GM19455 (cell line): ENCODE data around the gene CHRNA7.

Experiments
- ATAC-seq: cut with Tn5 transposase; IDR thresholded peaks from one replicate; pipeline ENCODE4 v1.9.1; 2021; ENCODE audit not compliant: unreplicated experiment

CHRNA7 gene

GRCh38 chr15:32029862-32030781 is at the start of gene CHRNA7:
CHRNA7 (plus strand) TSS chr15:32030515; CDS start chr15:32030595, 80 bp downstream.
- ATAC-seq: peak; percentile 87

DNA sequence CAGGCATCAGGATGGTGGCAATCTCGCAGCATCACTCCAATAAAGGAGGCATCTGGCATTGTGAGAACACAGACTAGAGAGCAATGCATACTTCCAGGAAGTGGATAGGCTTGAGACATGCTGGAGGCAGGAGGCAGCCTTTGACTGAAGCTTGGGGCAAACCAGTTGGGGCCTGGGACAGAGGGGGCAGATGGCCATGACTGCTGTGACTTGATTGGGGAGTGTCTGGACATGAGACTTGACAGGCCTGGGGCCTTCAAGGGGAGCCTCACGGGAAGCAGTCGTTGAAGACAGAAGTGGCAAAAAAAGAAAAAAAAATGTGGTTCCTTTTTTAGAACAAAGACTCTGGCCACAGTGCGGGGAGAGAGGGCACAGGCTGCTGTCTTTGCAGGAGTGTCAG is 44.7 kb upstream of the CHRNA7 start:
- ATAC-seq: no peak

GRCh38 chr15:31993062-31993461 is 37.3 kb upstream of the CHRNA7 start:
- ATAC-seq: no peak

DNA sequence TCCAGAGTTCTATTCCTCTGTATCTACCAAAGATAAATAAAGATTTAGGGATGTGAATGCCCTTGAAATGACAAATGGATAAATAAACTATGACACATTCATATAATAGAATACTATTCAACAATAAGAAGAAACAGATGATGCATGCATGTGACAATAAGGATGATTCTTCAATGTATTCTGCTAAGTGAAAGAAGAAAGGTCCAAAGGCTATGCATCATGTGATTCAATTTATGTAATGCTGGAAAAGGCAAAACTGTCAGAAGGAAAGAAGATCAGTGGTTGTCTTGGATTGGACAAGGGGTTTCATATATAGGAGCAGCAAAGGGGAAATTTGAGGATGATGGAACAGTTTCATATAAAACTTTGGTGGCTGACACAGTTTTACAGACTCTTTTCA is 32.6 kb upstream of the CHRNA7 start:
- ATAC-seq: no peak

DNA sequence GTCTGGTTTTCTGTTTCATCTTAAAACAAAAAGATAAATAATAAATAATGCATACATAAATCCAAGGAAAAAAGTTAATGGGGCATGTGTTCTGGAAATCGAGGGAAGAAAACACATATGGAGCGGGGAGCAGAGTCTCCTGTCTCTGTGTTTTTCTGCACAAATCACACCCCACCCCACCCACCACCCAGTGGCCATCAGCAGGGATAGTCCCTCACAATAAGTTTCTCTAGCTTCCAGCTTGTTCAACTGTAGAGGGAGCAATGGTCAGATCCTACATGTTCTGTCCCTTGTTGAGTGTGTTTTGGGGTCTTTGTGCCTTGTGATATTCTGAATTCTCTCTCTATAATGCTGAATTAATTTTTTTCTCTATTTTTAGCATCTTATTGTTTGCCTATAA is 26.8 kb upstream of the CHRNA7 start:
- ATAC-seq: no peak

- ATAC-seq: no peak
These were observed 26.1 kb upstream of the CHRNA7 start for GRCh38 chr15:32004249-32004648.

- no peak for ATAC-seq
These were observed 22.9 kb upstream of the CHRNA7 start for GRCh38 chr15:32007355-32007960.

DNA sequence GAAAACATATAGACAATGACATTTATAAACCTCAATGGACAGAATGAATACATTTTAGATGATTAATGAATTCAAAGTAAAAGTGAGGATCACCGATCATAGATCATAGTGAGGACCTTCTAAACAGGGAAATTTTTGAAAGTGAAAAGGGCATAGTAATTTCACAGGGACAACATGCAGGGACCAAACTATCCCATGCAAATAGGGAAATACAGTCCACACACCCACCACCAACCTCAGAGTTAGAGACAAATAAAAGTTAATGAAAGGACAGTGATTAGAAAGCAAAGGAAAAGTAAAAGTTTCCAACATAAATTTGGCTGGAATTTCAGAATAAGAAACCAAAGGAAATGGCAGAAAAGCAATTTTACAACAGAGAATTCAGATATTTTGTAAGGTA is 15.4 kb upstream of the CHRNA7 start:
- ATAC-seq: no peak

DNA sequence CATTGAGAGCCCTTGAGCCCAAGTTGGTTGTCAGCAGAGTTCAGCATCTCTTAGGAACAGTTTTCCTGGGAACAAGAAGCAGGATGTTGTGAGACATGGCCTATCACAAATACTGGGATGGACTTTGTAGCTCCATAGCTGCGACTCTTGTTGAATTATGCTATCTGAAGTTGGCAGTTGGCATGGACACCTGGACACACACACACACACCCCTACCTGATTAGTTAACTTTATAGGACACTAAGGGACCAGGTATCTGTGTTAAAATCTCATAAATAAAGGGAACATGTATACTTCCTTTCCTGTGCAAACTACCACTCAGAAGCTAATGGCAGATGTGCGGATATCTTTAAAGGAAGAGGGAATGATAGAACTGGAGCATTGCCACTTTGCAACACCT is 10.2 kb upstream of the CHRNA7 start:
- ATAC-seq: no peak

DNA sequence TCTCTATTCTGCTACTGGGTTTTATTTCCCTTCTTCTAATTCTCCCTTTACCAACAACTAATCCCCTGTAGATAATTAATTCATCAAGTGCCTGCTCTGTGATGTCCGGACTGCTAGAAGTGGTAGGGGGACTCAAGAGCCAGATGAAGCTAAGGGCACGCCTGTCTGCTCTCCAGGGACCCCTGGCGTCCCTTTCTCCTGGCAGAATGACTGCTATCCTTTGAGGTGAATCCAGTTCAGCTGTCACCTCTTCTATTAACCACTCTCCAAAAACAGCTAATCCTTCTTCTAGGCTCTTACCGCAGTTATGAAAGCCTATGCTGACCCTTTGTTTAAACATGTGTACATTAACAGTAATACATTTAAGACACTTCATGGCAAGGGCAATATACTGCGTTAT is 1.4 kb upstream of the CHRNA7 start:
- ATAC-seq: no peak

- no peak for ATAC-seq
These were observed 880 bp upstream of the CHRNA7 start for GRCh38 chr15:32029409-32029861.

- no peak for ATAC-seq
These were observed 480 bp downstream of the CHRNA7 start for GRCh38 chr15:32030795-32031194.

DNA sequence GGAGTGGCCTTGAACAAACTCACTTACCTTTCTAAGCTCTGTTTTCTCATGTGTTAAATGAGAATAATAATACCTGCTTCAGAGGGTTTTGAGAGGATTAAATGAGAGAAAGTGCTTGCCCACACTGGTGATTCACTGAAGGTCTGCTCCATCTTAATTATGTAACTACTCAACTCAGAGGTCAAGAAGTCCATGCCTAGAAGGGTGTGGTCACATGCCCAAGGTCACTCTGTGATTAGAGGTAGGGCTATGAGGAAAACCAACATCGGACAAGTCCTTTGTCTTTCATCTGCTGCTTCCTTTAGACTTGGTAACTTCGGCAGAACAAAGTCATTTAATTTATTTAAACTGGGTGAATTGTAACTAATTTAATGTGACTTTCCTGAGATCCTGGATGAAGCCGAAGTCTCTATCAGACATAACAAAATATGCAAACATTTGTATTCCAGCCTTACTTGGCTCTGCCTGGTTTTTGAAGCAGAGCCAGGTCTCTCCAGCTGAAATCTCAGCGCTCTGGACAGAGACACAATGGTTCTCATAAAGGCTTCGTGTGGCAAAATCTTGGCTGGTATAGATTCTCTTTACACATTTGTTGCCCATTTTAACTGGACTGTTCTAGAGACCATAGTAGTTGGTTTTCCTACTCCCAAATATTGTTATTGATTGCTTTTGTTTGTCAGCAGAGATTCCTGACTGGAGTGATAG is 3.0 kb downstream of the CHRNA7 start:
- no peak for ATAC-seq

GRCh38 chr15:32034106-32034505 is 3.8 kb downstream of the CHRNA7 start:
- no peak for ATAC-seq

- no peak for ATAC-seq
These were observed 5.0 kb downstream of the CHRNA7 start for GRCh38 chr15:32035285-32035684.

- no peak for ATAC-seq
These were observed 6.7 kb downstream of the CHRNA7 start for GRCh38 chr15:32036971-32037370.

DNA sequence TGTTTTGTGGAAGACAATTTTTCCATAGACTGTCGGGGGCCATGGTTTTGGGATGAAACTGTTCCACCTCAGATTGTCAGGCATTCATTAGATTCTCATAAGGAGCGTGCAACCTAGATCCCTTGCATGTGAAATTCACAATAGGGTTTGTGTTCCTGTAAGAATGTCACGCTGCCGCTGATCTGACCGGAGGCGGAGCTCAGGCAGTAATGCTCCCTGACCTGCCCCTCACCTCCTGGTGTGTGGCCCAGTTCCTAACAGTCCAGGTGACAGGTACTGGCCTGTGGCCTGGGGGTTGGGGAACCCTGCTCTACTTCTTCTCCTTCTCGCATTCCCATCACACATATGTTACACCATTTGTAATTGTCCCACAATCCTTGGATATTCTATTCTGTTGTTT is 11.0 kb downstream of the CHRNA7 start:
- no peak for ATAC-seq

GRCh38 chr15:32042269-32042972 is 12.1 kb downstream of the CHRNA7 start:
- ATAC-seq: no peak

DNA sequence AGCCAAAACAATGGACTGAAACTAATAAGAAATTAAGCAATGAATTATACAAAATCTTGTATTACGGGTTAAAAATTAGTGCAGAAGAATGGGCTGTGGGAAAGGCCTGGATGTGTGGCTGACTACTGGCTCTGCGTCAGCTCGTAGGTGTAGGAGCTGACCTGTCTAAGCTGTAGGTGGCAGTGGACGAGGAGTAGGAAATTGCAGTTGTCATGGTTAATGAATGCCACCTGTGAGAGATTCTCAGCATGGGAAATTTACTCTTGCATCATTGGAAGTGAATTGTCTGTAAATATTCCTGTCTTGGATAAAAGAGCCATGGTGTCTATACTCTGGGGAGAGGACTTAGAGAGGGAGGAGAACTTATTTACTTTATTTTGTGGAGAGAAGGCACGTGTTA is 23.4 kb downstream of the CHRNA7 start:
- no peak for ATAC-seq

DNA sequence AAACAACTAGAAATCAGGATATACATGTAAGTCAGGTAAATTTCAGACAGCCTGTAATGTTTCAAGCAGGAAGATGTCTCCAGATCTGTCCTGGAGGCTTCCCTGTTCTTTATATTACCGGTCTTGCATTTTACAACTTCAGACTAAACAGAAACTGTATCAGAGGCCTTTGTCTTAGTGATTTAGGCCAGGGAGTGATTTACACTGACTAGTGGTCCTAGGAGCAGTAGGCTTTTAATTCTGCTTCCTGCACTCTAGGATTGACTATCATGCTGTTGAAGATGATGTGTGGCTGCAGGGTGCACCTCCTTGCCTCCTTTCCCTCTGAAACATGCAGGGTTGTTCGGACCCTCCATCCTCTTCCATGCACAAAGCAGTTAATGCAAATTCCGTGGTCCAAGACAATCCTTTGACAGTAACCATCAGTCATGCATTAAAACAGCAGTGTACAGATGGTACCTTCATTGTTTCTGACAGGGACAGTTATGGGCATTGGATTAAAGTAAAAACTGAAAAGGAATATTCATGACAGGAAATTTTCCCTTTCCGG is 27.6 kb downstream of the CHRNA7 start:
- ATAC-seq: no peak

- ATAC-seq: no peak
These were observed 30.4 kb downstream of the CHRNA7 start for GRCh38 chr15:32060706-32061105.
